GM12872 (cell line): ENCODE measurements around the gene MRPL48.

Experiments used
- CTCF ChIP-seq: IDR thresholded peaks from 3 replicates; pipeline ENCODE4 v1.5.1; 2011; ENCODE audit warnings: low read depth, mild to moderate bottlenecking, low read length, moderate library complexity; ENCODE audit not compliant: insufficient read depth

MRPL48 gene

DNA sequence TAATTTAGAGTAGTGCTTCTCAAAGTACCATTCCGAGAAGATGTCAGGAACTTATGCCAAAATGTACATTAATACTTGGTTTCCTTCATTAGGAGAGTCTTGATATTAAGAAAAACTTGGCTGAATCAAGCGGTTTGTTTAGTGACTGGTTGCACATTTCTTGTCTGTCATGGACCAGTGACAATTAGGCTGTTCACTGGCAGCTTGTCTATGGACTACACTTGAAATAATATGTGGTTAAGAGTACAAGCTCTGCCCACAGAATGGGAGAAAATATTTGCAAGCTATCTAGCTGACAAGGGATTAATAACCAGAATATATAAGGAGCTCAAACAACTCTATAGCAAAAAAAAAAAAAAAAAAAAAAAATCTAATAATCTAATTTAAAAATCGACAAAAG is 64.4 kb downstream of the MRPL48 start:
- TF ChIP-seq CTCF, result no peak

DNA sequence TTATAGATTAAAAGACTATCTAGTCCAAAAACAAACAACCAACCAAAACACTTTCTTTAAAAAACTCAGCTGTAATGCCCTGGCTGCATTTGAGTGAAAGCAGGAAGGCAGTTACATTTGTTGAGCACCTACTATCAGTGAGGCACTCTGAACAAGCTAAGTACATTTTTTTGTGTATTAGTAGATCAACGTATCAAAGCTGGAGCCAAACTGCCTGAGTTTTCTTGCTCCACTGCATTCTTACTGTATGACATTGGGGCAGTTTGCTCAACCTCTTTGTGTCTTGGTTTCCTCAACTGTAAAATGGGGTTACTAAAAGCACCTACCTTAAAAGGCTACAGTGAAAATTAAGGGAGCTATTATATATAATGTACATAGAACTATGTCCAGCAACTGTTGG is 67.0 kb downstream of the MRPL48 start:
- no peak for TF ChIP-seq CTCF

DNA sequence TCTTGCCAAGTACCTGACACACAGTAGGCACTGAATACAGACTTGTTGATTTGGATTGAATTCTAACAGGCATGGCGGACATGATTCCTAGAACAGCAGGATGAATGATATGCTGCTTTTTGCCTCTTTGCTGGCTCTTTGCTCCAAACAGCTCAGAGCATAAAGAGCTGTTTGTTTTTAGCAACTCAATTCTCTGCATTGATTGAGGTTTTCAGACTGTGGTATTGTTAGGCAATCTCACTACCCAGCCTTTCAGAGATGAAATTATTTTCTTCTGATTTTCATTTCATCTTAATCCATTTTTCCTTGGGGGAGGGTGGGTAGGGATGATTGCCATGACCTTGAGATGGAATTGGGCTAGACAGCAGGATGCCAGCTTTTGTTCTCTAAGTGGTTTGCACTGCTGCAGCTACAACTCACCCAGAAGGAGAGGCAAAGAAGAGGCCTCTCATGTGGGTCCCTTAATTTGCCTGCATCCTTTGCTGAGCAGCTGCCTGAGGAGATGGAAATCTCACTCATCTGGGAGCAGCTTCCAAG is 68.4 kb downstream of the MRPL48 start:
- TF ChIP-seq CTCF, result no peak

DNA sequence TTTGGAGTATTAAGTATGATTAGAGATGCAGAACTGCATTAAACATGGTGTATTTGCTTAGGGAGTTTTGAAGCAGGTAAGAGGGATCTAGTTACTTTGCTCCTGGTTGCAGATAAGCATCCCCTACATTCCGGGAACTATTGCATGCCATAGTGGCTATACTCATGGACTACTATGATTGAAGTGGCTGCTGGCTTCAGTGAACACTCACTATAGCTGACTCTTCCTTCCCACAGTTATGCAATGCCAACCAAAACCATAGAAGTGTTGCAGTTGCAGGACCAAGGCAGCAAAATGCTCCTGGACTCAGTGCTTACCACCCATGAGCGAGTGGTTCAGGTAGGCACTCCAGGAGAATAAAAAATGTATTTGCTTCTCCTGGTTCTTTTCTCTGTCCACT is 72.0 kb downstream of the MRPL48 start:
- no peak for TF ChIP-seq CTCF

DNA sequence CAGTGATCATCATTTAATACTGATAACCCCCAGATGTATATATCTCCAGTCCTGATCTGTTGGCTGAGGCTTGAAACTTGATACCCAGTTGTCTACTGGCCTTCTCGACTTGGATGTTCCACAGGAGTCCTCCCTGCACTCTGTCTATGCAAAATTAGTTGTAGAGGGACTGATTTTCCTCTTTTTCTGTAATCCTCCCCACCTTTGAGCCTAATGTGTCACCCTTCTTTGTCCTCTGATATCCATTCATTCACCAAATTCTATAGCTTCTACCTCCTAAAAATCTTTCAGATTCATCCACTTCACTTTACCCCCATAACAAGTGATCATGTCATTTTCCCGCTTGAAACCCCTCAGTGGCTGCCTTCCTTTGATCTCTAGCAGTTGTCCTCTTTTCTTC is 72.5 kb downstream of the MRPL48 start:
- no peak for TF ChIP-seq CTCF

DNA sequence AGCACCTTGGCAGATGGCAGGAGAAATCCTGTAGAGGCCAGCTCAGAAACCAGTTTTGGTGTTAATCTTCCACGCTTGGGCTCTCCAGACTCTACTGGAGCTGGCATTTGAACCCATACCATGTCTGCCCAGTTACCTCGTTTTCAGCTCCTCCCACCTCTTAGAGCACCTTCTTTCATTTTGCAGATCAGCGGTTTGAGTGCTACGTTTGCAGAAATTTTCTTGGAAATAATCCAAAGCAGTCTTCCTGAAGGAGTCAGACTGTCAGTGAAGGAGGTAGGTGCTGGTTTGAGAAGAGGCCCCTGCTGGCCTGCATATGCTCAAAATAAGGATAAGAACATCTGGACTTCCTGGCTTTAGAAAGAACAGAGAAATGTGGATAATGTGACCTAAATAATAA is 75.3 kb downstream of the MRPL48 start:
- no peak for TF ChIP-seq CTCF

GRCh38 chr11:73866095-73866579 is 78.5 kb downstream of the MRPL48 start:
- no peak for TF ChIP-seq CTCF
